Stimulated activated CD8-positive, alpha-beta memory T cell treated with anti-CD3 and anti-CD28 coated beads, Interleukin-4, amount 100 ng/mL, for 4 hours (primary cell): Measurements from ENCODE around the gene PTPN9.

Experiments
- DNase-seq, 2 donors: peaks; one replicate each; pipeline ENCODE4 v3.0.0-alpha.2; 2020; ENCODE audit warnings: low read depth in 2 of 2, low spot score in 1 of 2

PTPN9 gene

GRCh38 chr15:75425966-75426500, 153.1 kb downstream of the PTPN9 start:
- DNase-seq, result no peak

- no peak for DNase-seq
These were observed 156.6 kb downstream of the PTPN9 start for GRCh38 chr15:75422554-75422953.

GRCh38 chr15:75420698-75421097, 158.4 kb downstream of the PTPN9 start:
- DNase-seq, result no peak

GRCh38 chr15:75416584-75416983, 162.5 kb downstream of the PTPN9 start:
- no peak for DNase-seq
